Spleen (tissue), 11 donors: ENCODE results near the gene MDM4. TPM values are rescaled to one million over a fixed set of nuclear protein-coding genes. Genes with fewer than 3 reads are reported as not detected.

ENCODE experiments used
- DNase-seq: peaks from one replicate; pipeline ENCODE4 v3.0.0-alpha.2; 2020
- H3K27ac ChIP-seq, 8 donors: fragments of 200-600 bp; sonication (generic) in 7 of 8; 1 replicate in 4 of 8; 2 replicates in 4 of 8; pipeline versions ENCODE4 v1.5.0 to v1.8.0; 2016 to 2021; ENCODE audit warnings: inconsistent platforms in 4 of 8, mild to moderate bottlenecking in 4 of 8, moderate library complexity in 1 of 8
- H3K27me3 ChIP-seq, 7 donors: fragments of 200-600 bp; sonication (generic) in 6 of 7; replicated peaks in 1 of 7; 1 replicate in 4 of 7; 2 replicates in 3 of 7; pipeline versions ENCODE4 v1.5.0 to v1.8.0; 2016 to 2021; ENCODE audit warnings: inconsistent platforms in 3 of 7, mild to moderate bottlenecking in 1 of 7
- H3K36me3 ChIP-seq, 6 donors: fragments of 200-600 bp; sonication (generic) in 5 of 6; 1 replicate in 4 of 6; 2 replicates in 2 of 6; pipeline versions ENCODE4 v1.5.0 to v1.8.0; 2016 to 2021; ENCODE audit warnings: inconsistent platforms in 2 of 6
- H3K4me1 ChIP-seq, 6 donors: fragments of 200-600 bp; sonication (generic) in 5 of 6; 1 replicate in 3 of 6; 2 replicates in 3 of 6; pipeline versions ENCODE4 v1.5.0 to v1.8.0; 2016 to 2021; ENCODE audit warnings: inconsistent platforms in 3 of 6
- H3K4me3 ChIP-seq, 8 donors: fragments of 200-600 bp; sonication (generic) in 7 of 8; 1 replicate in 4 of 8; 2 replicates in 4 of 8; pipeline versions ENCODE4 v1.5.0 to v1.8.0; 2016 to 2021; ENCODE audit warnings: inconsistent platforms in 4 of 8, mild to moderate bottlenecking in 4 of 8, moderate library complexity in 2 of 8
- H3K9me3 ChIP-seq, 8 donors: fragments of 200-600 bp; sonication (generic) in 7 of 8; 1 replicate in 4 of 8; 2 replicates in 4 of 8; pipeline versions ENCODE4 v1.5.0 to v1.8.0; 2016 to 2021; ENCODE audit warnings: inconsistent platforms in 4 of 8
- POLR2A ChIP-seq, 3 donors: fragments of 450-650 bp; IDR thresholded peaks; one replicate each; pipeline ENCODE4 v1.5.1; 2017; ENCODE audit warnings: antibody characterized with exemption in 3 of 3, mild to moderate bottlenecking in 1 of 3
- POLR2AphosphoS5 ChIP-seq, 3 donors: sonication (generic); formaldehyde crosslinking; IDR thresholded peaks; one replicate each; pipeline ENCODE4 v1.5.1; 2017; ENCODE audit warnings: antibody characterized with exemption in 3 of 3
- WGBS, 5 donors: extraction: QIAGEN DNeasy Blood & Tissue Kit in 3 of 5; methylation state at CpG; one replicate each; pipeline versions ENCODE4 v1.1.5 to v1.1.7; 2013 to 2018; 5-methylcytosine and 5-hydroxymethylcytosine counted together
- intact Hi-C: fragments of 100-400 bp; cut with DNase I; formaldehyde crosslinking; loops from one replicate; pipeline ENCODE4 v1.15.0; 2023; ENCODE audit warnings: low total_unique reads
- polyA plus RNA-seq, 3 donors: library from polyadenylated mRNA; stranded (reverse); fragments of 200-250 nt; gene quantifications; one replicate each; pipeline ENCODE4 v1.2.1, GENCODE V29; 2013
- total RNA-seq, 7 donors: library from RNA; depleted of rRNA in 3 of 7; stranded (reverse); fragments of >200 nt in 3 of 7; fragmentation: NEBNext Ultra II Directional in 4 of 7; extraction: Animal tissue kit (Norgen Biotek cat#: 25700) in 4 of 7; gene quantifications; one replicate each; pipeline versions ENCODE4 v1.1.0 to v1.2.1, GENCODE V29; 2016 to 2021
- TF ChIP-seq, protein P1 (sequence below), 11 experiments: fragments of 200-600 bp in 7 of 11; fragments of 450-650 bp in 4 of 11; sonication (generic) in 4 of 11; IDR thresholded peaks in 8 of 11; conservative IDR thresholded peaks in 3 of 11; 1 replicate in 7 of 11; 2 replicates in 4 of 11; pipeline versions ENCODE4 v1.4.0 to v1.8.0; 2016 to 2021; ENCODE audit warnings: antibody characterized with exemption in 11 of 11, inconsistent platforms in 4 of 11, mild to moderate bottlenecking in 1 of 11
- donor health status: healthy with polysubstance abuse.
- donor health status: DM: no; HTN: no; CAD: no; lungs with moderate emphysema.
- donor health status: DM: no; HTN: no; CAD: no.
- donor health status: Bipolar disorder and iron deficiency.
- donor health status: healthy.
- donor health status: DM: no; HTN: no; CAD: no.
- donor health status: DM: yes; HTN: yes; CAD: no.

The MDM4 gene
- total and polyA plus RNA-seq, 10 donors, result 10.6 to 192 (median 157) TPM

GRCh38 chr1:204577794-204578478, 61.7 kb downstream of the MDM4 start:
- Histone ChIP-seq H3K36me3 (peaks cover 0 to 41% (median 3%) of the 10 kb centered on the region in 6 donors), H3K9me3 (no peaks in the 10 kb centered on the region), H3K4me1 (peaks cover 10 to 40% (median 24%) of the 10 kb centered on the region in 6 donors), H3K27me3 (no peaks in the 10 kb centered on the region), H3K27ac (peak overlapping the region in 7 of 8 donors; percentile 67 to 87 (median 85)), H3K4me3 (no peak overlapping the region)
- no peak for DNase-seq
- TF ChIP-seq POLR2AphosphoS5 (IDR thresholded peaks at IDR 0.05), result peak in 1 of 3 donors; percentile 13
- TF ChIP-seq, protein P1, sequence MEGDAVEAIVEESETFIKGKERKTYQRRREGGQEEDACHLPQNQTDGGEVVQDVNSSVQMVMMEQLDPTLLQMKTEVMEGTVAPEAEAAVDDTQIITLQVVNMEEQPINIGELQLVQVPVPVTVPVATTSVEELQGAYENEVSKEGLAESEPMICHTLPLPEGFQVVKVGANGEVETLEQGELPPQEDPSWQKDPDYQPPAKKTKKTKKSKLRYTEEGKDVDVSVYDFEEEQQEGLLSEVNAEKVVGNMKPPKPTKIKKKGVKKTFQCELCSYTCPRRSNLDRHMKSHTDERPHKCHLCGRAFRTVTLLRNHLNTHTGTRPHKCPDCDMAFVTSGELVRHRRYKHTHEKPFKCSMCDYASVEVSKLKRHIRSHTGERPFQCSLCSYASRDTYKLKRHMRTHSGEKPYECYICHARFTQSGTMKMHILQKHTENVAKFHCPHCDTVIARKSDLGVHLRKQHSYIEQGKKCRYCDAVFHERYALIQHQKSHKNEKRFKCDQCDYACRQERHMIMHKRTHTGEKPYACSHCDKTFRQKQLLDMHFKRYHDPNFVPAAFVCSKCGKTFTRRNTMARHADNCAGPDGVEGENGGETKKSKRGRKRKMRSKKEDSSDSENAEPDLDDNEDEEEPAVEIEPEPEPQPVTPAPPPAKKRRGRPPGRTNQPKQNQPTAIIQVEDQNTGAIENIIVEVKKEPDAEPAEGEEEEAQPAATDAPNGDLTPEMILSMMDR (IDR thresholded peaks at IDR 0.05 in 8 of 11, conservative IDR thresholded peaks at IDR 0.05 in 3 of 11), result no peak
- 92 to 95% (median 94%) methylated on average over 9 to 10 of the region's 10 CpGs for WGBS, 5 donors
- intact Hi-C loops, result no loop called here

GRCh38 chr1:204578867-204579664, 62.9 kb downstream of the MDM4 start:
- peak; percentile 76 to 80 (median 78) for TF ChIP-seq POLR2AphosphoS5 (IDR thresholded peaks at IDR 0.05)
- TF ChIP-seq, protein P1 (IDR thresholded peaks at IDR 0.05 in 8 of 11, conservative IDR thresholded peaks at IDR 0.05 in 3 of 11), result no peak
- 58 to 67% (median 59%) methylated on average over 17 to 18 of the region's 18 CpGs for WGBS, 5 donors
- DNase-seq, result peak; percentile 81

DNA sequence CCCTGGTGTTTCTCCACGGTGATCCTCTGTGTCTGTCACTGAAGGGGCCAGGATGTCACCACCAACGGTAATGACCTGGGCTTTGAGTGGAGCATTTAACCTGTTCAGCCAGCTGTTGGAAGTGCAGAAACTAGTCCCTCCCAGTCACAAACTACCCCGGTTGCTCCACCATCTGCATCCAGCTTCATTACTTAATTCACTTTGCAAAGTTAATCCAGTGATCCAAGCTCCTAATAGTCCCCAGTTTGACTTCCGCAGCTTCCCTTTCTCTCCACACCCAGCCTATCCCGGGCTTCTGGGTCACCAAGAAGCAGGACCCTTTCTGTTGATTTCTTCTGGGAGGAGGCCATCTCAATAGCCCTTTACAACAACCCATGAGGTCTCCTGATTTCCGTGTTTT, 63.5 kb downstream of the MDM4 start:
- DNase-seq, result no peak
- peak overlapping the region in 7 of 8 donors; percentile 13 to 64 (median 28) for H3K4me3 ChIP-seq
- H3K4me1 ChIP-seq, result peaks cover 10 to 51% (median 24%) of the 10 kb centered on the region in 6 donors
- 78 to 93% (median 83%) methylated on average over 6 of the region's 6 CpGs for WGBS, 5 donors
- H3K9me3 ChIP-seq, result no peaks in the 10 kb centered on the region
- no peaks in the 10 kb centered on the region for H3K27me3 ChIP-seq
- peaks cover 0 to 26% (median 0%) of the 10 kb centered on the region in 6 donors for H3K36me3 ChIP-seq
- peak overlapping the region; percentile 67 to 87 (median 84) for H3K27ac ChIP-seq
- intact Hi-C loops, result no loop called here
- TF ChIP-seq POLR2A (IDR thresholded peaks at IDR 0.05) (no peak), POLR2AphosphoS5 (IDR thresholded peaks at IDR 0.05) (no peak)
- TF ChIP-seq, protein P1 (IDR thresholded peaks at IDR 0.05 in 8 of 11, conservative IDR thresholded peaks at IDR 0.05 in 3 of 11), result no peak

More at GRCh38 chr1:204578867-204579664, 62.9 kb downstream of the MDM4 start:
- Histone ChIP-seq H3K27me3 (no peaks in the 10 kb centered on the region), H3K9me3 (no peaks in the 10 kb centered on the region), H3K27ac (peak overlapping the region; percentile 67 to 87 (median 84)), H3K36me3 (peaks cover 0 to 29% (median 0%) of the 10 kb centered on the region in 6 donors), H3K4me1 (peaks cover 10 to 44% (median 24%) of the 10 kb centered on the region in 6 donors), H3K4me3 (peak overlapping the region; percentile 12 to 64 (median 27))
- intact Hi-C loops, result no loop called here

DNA sequence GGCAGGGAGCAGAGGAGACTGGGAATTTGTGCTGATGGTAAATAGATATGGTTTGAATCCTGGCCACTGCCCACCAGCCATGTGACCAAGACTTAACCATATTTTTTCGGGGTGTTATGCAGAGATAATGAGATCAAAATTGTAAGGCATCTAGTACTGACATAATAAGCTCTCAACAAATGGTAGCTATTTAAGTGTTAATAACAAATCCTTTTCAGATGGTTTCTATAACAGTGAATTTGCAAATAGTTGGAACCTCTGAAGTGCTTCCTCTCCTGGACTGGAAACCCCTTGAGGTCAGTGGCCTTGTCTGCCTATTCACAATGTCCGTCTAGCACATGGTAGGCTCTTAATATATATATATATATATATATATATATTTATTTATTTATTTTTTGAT, 64.7 kb downstream of the MDM4 start:
- 80 to 93% (median 88%) methylated on average over 2 of the region's 2 CpGs for WGBS, 5 donors
- Histone ChIP-seq H3K9me3 (no peaks in the 10 kb centered on the region), H3K27ac (peak overlapping the region in 3 of 8 donors; percentile 4 to 87 (median 85)), H3K36me3 (peaks cover 0 to 26% (median 0%) of the 10 kb centered on the region in 6 donors), H3K4me1 (peaks cover 10 to 58% (median 24%) of the 10 kb centered on the region in 6 donors), H3K4me3 (no peak overlapping the region), H3K27me3 (no peaks in the 10 kb centered on the region)
- intact Hi-C loops, result no loop called here
- DNase-seq, result no peak
- TF ChIP-seq, protein P1 (IDR thresholded peaks at IDR 0.05 in 8 of 11, conservative IDR thresholded peaks at IDR 0.05 in 3 of 11), result no peak
- no peak for TF ChIP-seq POLR2AphosphoS5 (IDR thresholded peaks at IDR 0.05)
- TF ChIP-seq POLR2A (IDR thresholded peaks at IDR 0.05), result no peak
